NCI-H82 treated with DMSO at 0.1 percent for 48 hours (cell line): ENCODE measurements around the gene MAST4.

Experiments
- DNase-seq: peaks from one replicate; lab custom pipeline; 2025; ENCODE audit not compliant: unreplicated experiment; lab: John Stamatoyannopoulos, UW

MAST4 gene

DNA sequence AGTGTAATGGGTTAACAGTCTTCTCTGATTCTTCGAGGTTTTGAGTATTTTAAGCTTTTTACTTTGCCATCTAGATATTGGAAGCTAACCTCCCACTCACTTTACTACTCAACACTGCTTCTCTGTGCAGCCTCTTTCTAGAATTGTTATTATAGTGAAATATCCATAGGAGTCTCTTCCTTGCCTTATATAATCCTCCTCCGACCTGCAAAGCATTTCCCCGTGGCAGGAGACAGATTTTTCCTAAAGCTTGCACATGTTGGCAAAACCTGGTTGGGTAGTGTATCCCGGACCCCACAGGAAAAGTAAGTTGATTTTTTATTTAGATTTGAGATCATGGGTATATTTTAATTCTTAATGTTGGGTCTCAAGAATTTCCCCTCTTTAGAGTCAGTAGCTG lies 351.3 kb downstream of the MAST4 start:
- DNase-seq, result no peak

DNA sequence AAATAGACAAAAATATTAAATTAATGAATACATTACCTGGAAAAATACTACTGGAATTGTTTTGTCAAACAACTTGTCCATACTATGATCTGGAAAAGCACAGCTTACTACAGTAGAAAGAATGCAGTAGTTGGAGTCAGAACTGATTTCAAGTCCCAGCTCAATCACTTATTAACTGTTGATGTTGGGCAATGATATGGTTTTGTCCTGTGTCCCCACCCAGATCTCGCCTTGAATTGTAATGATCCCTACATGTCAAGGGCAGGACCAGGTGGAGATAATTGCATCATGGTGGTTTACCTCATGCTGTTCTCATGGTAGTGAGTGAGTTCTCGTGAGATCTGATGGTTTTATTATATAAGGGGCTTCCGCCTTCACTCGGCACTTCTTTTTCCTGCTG lies 352.9 kb downstream of the MAST4 start:
- no peak for DNase-seq

GRCh38 chr5:66952153-66952552 lies 356.0 kb downstream of the MAST4 start:
- DNase-seq, result no peak

DNA sequence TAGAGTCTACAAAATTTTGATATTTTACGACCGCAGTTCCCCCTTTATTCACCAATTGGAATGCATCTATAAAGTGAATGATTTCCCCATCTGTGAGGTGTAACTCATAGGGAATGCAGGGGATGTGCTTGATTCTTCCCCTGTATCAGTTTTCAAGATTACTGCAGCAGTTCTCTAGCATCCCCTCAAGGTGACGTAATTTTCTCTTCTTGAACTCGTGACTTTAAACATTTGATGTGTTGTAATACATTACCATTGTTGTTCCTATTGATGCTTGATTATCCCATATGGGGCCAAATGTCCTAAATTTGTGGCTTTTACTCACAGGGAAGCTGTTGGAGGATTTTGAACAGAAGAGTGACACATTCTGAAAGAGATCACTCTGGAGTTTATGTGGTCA lies 360.2 kb downstream of the MAST4 start:
- DNase-seq, result no peak

DNA sequence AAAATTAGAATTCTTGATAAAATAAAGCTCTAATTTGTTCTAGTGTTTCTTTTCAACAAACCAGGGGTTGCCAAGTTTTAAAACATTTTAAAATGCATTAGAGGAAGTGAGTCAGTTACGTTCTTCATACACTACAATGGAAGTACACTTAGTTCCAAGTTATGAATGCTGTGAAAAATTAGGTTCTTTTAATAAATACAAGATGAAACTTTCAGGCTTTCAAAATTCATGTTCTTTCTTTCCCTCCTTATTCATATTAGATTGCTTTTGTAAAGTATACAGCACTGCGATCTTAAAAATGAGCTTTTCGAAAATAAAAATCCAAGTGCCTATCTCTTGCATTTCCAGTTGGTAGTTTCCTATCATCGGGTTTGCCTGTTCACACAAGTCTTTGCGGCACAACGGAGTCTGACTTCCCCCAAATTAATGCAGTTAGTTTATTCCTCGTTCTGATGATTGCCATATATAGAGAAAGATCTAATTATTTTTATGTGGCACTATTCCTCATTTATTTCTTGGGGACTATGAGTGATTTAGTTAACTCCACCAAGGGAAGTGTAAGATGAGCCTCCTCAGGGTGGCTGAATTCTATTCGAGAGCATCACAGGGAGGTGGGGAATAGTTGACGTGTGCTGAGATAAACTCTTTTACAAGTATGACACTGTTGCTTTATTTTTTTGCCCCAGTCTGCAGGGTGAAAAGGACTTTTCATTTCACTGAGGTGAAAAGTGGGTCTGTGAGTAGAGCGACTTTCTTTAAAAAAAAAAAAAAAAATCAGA lies 362.2 kb downstream of the MAST4 start:
- DNase-seq, result no peak

- DNase-seq, result no peak
Observed at GRCh38 chr5:66958980-66959641, 362.9 kb downstream of the MAST4 start.

DNA sequence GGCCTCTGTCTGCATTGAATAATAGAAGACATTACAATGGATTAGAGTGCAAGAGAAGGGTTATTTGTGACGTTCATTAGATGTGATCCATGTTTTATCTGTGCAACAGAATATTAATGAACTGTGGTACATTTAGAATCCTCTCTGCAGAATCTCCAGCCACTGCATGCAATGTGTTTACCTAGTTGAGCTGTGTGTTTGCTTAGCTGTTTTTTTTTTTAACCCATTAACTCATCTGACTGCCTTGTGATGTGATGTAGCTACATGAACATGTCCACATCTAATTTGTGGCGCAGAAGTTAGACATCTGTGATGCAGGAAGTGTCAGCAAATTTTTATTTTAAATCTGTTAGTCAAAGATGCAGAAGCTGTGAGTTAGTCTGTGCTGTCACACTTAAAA lies 363.5 kb downstream of the MAST4 start:
- no peak for DNase-seq

DNA sequence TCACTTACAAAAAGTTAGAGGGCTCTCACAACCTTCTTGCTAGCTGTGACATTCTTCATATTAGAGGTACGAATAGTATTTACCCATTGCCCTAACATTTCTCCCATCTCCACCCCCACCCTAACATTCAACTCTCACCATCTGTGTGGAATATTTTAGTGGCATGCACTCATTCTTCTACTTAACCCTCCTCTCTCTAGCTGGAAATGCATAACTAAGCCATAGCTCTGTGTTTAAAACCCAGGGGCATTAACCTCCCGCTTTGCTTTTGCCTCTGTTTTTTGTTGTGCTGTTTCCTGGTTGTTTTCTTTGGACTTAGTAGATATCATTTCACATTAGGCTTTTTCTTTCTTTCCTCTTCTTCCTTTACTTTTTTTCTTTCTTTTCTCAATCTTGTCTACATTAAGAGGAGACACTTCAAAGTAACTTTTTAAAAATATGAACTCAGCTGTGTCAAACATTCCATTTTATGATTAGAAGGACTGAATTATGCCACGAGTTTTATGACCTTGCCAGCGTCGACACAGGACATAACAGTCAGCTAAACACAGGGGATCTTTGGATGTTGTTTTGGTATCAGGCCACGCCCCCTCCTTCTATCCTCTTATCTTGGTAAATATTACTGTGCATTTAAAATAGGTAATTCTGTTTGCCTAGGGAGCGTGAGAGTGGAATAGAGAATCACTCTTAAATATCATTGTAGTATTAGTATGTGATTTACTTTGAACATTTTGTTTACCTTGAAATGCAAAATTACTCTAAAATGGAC lies 364.4 kb downstream of the MAST4 start:
- DNase-seq, result peak; percentile 4

GRCh38 chr5:66963559-66963971 lies 367.4 kb downstream of the MAST4 start:
- DNase-seq, result no peak

- DNase-seq, result no peak
Observed at GRCh38 chr5:66966439-66966838, 370.2 kb downstream of the MAST4 start.

- DNase-seq, result no peak
Observed at GRCh38 chr5:66967102-66967501, 370.9 kb downstream of the MAST4 start.

DNA sequence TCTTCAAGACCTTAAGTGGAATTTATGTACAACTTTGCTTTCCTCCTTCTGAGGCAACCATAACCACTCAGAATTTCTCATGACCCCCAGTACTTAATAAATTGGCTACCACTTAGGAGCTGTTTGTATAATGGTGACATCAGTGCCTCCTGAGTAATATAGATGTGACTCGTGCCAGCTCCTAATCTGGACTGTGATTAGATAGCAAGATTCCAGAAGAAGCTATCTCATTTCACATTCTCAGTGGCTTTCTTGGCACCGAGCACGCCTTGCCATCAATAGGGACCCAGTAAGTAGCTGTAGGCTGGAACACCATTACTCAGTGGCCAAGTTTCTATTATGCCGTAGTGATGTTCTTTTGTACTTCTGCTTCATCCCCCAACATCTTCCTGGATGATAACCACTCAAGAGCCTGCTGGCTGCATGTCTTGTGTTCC lies 371.7 kb downstream of the MAST4 start:
- no peak for DNase-seq

GRCh38 chr5:66969484-66969883 lies 373.3 kb downstream of the MAST4 start:
- DNase-seq, result no peak

DNA sequence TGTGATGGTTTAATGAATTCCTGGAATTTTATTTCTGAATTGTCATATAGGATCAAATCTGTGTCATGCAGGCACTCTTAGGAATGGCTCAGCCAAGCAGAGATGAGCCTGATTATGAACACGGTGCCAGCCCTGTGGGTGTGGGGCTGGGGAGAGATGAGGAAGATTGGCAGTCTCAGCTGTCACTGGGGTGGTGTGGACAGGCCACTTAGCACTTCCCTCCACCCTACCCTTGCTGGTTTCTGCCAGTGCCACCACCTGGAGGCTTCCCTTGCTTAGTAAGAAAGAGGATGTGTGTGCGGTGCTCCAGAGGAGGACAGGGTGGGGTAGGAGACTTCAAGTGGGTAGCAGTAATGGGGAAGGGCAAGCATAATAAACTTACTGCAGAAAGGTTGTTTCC lies 373.8 kb downstream of the MAST4 start:
- DNase-seq, result no peak

DNA sequence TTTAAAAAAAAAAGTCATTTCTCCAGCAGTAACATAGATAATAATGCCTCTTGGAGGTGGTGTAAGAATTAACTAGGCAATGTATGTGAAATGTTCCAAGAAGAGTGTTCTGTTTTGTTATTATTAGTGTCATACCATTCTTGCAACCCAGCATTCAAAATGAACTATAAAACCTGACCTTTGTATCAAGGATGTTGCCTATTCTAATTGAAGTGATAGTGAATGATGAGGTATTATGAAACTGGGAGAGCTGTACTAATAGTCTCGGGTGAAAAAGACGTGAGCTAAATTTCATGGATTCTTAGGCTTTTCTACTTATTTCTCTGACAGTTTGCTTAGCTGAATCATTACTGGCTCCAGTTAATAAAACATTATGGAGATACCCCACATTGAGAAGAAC lies 375.8 kb downstream of the MAST4 start:
- DNase-seq, result no peak

DNA sequence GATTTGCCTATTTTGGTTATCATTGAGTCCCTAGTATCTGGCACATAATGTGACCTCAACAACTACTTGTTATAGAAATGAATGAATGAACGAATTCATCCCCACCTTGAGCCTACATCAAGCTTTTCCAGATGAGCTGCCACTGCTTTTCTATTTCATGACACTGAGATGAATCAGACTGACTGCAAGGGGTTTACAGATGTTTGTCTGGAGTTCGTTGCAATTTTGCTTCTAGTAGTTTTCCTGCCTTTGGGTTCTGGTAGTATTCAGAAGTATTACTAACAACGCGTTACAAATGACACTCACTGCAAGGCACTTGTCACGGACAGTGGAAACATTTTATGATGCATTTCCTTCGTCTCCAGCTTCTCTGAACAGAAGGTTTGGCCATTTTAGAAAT lies 378.1 kb downstream of the MAST4 start:
- DNase-seq, result no peak

- no peak for DNase-seq
Observed at GRCh38 chr5:66976108-66976507, 379.9 kb downstream of the MAST4 start.

DNA sequence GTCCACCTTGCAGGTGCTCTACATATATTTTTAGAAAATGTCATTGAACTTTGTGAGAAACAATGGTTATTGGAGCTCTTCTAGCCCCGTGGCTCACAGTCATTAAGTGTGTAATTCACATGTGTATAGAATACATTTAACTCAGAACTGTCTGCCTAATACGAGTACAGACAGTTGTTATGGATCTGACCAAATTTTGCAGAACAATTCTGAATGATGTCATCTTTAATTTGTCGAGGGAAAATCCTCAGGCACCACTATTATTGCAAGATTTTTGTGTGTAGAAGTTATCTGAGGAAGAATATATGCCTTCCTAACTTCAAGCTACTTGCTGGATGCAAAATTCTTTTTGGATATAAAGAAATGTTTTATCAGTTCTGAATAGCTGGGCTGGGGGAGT lies 383.5 kb downstream of the MAST4 start:
- DNase-seq, result no peak

GRCh38 chr5:66981266-66982055 lies 385.3 kb downstream of the MAST4 start:
- no peak for DNase-seq

DNA sequence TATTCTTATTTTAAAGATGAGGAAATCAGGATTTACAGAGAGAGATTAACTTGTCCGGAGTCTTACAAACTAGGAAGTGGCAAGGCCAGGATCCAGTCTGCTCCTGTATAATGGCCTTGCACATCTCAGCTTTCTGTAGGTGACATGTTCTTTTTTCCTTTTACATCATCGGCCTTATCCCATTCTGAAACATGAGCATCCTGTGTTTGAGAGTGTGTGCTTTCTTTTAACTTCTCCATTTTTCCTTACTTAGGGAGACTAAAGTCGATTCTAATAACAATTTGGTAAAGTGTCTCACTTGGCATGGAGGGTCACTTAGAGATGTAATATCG lies 385.8 kb downstream of the MAST4 start:
- no peak for DNase-seq

DNA sequence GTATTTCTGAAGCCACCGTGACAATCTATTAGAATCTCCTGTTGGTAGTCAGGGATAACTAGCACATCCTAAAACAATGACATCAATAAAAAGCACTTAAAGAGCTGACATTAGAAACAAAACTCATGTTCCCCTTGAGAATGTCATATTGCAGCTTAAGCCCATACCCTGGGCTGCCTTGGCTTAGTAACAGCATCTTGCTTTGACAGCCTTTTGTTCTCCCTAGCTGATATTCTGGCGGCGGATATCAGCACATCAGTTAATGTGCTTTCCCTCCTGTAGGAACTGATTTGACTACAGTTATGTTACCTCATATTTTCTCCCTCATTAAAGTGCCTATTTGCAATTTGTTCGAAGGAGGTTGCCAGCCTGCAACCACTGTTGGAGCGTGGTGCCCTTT lies 386.3 kb downstream of the MAST4 start:
- no peak for DNase-seq
